Ramos (cell line): ENCODE results near the gene NOC2L.
"Not testable (repeated sequence)": the region's sequence is repeated elsewhere in the genome, so short reads cannot be mapped to it uniquely, and the experiment has no call there.

Experiments used
- in situ Hi-C: fragments of 300-500 bp; cut with MboI; formaldehyde crosslinking; loops from one replicate; pipeline ENCODE4 v1.14.3; 2022; ENCODE audit warnings: low sequenced_read_pairs; ENCODE audit not compliant: unreplicated experiment

The NOC2L gene

GRCh38 chr1:908661-909060, 50.4 kb downstream of the NOC2L start:
- in situ Hi-C loops, result no loop called here

- in situ Hi-C loops, result no loop called here
Measured at GRCh38 chr1:907611-908451, 51.2 kb downstream of the NOC2L start.

- in situ Hi-C loops, result no loop called here
Measured at GRCh38 chr1:906600-907420, 52.2 kb downstream of the NOC2L start.

GRCh38 chr1:905811-906599, 53.1 kb downstream of the NOC2L start:
- in situ Hi-C loops, result no loop called here

- in situ Hi-C loops, result no loop called here
Measured at GRCh38 chr1:905071-905749, 53.8 kb downstream of the NOC2L start.

GRCh38 chr1:904310-904950, 54.6 kb downstream of the NOC2L start:
- in situ Hi-C loops, result no loop called here

- in situ Hi-C loops, result no loop called here
Measured at GRCh38 chr1:903721-904271, 55.3 kb downstream of the NOC2L start.

- in situ Hi-C loops, result no loop called here
Measured at GRCh38 chr1:903305-903704, 55.8 kb downstream of the NOC2L start.

GRCh38 chr1:902802-903201, 56.3 kb downstream of the NOC2L start:
- in situ Hi-C loops, result no loop called here

GRCh38 chr1:901108-901859, 57.8 kb downstream of the NOC2L start:
- in situ Hi-C loops, result no loop called here

GRCh38 chr1:899636-900317, 59.3 kb downstream of the NOC2L start:
- in situ Hi-C loops, result no loop called here

- in situ Hi-C loops, result not testable (repeated sequence)
Measured at GRCh38 chr1:897951-898350, 61.1 kb downstream of the NOC2L start.

- in situ Hi-C loops, result no loop called here
Measured at GRCh38 chr1:897226-897625, 61.8 kb downstream of the NOC2L start.
